GM19351 (cell line): ENCODE measurements around the gene SPTB.
A peak's percentile ranks its signal among the peaks of the same experiment; 100 is the strongest.

Experiments
- ATAC-seq: cut with Tn5 transposase; IDR thresholded peaks from one replicate; pipeline ENCODE4 v1.9.1; 2021; ENCODE audit warnings: mild to moderate bottlenecking, moderate library complexity; ENCODE audit not compliant: unreplicated experiment

SPTB gene

DNA sequence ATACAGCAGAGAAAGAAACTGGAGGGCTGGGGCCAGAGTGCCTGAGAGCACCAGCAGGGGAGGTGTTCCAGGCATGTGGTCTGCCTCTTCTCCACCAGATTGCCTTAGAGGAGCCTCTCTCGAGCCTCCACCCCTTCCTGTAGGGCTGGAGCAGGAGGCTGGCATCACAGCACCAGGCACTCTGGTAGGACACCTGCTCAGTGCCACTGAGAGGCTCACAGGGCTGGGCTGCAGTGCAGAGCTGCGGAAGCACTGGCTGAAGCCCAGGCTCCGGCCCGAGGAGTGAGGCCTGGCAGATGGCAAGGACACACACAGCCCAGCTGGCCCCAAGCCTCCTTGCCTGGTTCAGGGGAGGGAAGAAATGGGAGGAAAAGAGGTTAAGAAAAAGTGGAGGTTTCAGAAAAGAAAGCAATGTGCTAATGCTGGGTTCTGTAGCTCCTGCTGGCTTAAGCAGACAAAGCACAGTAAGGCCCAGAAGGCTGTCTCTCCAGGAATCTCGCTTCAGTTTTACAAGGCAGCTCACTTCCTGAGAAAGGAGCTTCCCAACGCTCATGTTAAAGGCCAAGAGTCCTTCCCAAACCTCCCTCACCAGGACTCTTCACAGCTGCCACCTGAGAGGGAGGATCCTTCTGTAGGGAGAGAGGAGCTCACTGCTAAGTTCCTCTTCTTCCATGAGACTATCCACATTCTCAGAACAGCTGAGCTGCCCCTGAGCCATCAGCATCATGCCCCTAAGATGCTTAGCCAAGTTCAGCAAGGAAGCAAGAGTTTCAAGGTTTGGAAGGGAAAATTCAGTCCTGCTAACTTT is 23.8 kb downstream of the SPTB start:
- no peak for ATAC-seq

DNA sequence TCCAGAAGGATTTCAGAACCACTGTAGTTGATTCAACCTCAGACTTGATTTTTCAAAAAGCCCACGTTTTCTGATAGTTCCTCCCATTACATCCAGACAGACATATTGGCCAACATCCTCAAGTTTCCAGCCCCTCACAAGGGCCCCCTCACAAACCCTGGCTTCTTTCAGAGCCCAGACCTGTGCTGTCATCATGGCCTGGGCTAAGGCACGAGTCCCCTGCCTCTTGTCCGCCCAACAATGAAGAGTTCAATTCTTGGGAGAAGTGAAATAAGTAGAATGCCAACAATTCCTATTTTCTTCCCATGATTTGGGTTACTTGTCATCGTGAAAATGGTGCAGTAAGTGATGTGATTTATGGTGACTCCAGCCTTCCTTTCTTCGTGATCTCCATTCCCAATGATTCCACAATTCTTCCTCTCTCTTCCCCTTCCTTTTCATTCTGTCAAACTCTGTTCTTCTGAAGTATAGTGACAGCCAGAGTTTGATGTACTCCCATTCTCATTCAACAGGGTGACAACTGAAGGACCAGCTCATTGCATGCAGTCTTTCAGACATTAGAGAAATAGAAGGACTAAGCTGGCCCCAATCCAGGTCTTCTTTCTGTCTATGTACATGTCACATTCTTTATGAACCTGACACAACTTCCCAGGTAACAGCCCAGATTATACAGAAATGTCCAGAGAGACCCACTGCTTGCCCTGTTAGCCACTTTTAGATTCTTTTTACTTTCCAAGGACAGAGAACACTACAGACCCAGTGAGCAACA is 29.2 kb downstream of the SPTB start:
- no peak for ATAC-seq

DNA sequence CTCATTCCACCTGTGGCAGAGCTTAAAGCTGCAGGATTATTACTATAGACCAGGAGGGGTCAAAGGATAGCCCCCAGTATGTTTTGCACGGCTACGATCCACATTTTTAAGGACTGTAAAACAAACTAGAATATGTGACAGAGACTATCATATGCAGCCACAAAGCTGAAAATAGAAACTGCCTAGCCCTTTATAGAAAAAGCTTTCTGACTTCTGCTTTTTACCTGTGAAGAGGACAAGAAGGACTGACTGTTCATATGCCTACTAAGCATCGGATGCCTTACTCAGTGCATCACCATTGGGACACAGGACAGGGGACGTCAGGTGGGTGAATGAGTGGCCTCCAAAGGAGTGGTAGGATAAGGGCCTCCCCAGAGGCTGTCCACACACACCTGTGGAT is 29.8 kb downstream of the SPTB start:
- ATAC-seq, result peak; percentile 76

DNA sequence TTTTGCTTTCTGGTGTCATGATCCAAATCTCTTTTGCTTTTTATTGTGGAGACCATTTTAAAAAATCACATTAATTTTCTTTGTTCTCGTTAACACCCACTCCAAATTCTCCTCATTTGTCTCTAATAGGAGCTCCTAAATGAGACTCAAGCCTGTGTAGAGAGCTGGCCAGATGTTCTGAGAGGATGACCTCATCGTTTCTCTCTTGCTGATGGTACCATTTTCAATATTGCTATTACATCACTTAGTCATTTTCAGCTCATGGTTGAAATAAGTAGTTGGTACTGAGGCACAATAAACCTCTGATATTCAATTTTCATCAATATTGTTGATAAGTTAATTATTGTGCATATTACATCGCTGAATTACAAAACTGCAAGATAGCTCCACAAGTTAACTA is 31.5 kb downstream of the SPTB start:
- peak; percentile 38 for ATAC-seq

DNA sequence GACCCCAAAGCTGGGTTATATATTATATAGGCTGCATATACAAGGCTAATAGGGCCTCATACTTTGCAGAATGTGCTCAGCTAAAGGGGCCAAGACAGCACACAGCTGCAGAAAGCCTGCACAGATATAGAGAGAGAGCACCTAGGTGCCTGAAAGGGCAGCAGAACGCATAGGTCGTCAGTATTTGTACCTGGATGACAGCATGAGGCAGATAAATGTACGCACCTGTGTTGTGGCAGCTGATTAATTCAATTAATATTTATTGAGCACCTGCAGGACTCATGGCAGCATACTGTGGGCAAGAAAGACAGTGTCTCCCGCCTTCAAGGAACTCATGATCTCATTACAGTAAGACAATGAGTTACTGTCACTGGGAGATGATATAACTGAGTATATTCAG is 33.4 kb downstream of the SPTB start:
- no peak for ATAC-seq

DNA sequence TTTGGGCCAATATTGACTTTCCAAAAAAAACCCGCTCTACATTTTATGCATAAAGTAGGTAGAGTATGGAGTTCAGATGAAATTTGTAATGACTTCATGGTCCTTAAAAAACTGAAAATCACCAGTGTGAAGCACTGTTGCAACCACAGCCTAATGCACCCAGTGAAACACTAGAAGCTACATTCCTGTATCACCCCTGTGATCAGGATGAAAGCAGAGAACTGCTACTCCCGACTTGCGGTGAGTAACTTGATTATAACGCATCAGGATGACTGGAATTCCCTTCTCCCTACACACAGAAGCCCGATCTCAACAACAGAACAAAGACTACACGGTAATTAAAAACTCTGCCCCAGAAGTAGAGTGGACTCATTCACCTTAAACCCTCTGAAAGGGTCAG is 33.8 kb downstream of the SPTB start:
- no peak for ATAC-seq

DNA sequence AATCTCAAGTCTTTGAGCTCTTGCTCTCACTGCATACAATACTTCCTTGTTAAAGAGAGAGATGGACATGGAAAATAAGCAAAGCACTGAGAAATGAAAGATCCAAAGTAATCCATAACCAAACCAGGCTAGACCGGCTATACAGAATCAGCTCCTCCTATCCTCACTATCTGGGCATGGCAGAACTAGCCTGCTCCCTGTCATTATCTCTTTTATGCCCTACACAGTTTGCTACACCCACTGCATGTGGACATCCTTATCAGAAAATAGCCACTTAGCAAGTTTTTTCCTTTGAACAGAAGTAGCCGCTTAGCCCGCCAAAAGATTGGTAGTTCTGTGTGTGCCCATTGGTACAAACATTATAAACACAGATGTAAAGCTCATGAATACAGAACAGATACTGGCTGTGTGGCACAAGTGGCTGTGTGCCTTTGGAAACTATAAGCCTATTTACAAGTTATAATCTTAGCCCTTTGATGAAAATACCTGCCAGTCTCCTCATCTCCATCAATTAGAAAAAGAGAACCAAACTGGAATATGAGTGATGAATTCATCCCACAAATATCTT is 34.7 kb downstream of the SPTB start:
- no peak for ATAC-seq

DNA sequence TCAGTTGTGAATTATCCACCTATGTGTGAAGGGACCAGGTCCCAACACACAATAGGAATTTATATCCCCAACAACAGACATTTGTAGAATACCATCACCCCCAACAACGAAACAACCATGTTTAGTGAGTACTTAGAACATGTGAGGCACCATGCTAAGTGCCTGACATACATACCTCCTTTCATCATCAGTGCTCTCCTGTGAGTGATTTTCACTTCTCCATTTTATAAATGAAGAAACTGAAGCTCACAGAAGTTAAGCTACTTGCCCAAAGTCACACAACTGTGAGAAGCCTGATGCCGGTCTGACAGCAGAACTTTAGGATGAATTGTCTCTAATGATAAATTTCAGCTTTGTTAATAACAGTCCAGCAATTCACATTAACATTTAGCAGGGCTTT is 35.4 kb downstream of the SPTB start:
- ATAC-seq, result peak; percentile 93

DNA sequence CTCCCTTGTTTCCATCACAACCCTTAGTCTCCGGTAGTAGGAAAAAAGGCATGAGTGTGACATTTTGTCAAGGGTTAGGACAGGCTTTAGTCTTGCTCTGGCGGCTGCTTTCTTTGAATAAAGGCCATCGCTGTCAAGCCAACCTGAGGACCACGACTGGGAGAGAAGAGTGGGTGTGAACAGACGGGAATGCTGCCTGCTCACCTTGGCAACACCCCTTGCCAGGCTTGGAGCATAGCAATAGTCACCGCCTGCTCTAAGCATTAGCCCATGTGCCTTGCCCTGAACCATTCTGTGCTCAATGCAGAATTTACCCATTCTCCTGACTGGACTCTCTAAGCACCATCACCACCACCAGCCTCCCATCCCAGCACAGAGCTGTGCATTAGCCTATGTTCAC is 36.2 kb downstream of the SPTB start:
- no peak for ATAC-seq

DNA sequence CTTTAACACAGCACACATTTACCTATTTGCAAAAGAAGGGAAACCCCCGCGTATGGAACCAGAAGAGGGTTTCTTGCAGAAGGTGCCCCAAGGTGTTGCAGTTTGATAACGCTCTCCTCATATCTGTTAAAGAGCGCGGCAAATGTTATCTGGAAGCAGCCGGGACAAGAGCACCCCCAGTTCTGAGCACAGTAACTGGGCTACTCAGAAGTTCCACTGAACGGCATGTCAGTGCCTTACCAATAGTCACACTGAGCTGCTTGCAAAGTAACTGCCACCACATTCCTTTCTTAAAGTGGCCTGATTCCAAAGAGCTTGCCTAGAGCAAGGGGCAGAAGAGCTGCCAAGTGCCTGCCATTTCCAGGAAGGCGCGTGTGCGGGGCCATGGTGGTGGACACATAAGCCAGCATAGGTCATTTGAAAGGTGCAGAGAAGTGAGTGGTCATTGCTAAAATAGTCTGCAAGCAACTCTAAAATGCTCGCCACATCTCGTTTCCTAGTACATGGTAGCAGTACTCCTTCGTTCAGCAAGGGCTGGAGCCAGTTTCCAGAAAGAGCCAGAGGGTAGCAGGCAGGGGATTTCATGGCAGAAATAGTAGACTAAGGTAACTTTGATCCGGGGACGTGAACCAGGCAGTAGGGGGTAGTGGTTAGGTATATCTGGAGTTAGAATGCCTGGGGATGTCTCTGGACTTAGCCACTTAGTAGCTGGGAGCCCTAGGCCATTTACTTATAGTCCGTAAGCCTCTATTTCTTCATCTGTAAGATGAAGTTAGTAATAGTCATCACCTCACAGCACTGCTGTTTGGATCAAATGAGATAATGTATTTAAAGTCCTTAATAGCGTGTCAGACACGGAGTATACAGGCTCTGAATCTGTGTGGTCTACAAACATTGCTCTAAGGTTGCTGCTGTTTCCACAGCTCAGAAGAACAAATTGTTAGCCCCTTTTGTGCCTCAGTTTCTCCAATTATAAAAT is 37.6 kb downstream of the SPTB start:
- no peak for ATAC-seq

DNA sequence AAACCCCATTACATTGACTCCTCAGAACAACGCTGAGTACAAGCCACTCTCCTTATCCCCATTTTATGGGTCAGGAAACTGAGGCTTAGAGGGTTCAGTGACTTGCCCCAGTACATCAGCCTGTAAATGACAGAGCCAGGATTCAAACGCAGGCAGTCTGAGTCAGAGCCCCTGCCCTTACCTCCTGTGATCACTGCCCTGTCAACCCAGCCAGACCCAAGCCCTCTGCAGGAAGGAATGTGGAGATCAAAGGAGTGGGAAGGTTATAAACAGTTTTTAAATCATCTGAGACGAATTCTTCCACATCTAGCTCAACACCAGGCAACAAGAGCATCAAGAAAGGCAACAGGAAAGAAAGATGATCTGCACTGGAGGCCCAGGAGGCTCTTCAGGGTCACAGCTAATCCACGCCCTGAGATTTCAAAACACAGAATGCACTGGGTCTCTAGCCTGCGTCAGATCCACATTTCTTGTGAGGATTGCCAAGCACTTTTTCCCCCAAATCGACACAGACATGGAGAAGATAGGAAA is 38.5 kb downstream of the SPTB start:
- no peak for ATAC-seq

DNA sequence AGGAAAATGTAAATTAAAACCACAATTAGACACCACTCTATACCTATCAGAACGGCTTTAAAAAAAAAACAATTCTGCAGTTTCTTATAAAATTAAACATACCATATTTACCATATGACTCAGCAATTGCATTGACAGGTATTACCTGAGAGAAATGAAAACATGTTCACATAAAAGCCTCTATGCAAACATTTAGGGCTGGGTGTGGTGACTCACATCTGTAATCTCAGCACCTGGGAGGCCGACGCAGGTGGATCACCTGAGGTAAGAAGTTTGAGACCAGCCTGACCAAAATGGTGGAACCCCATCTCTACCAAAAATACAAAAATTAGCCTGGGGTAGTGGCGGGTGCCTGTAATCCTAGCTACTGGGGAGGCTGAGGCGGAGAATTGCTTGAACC is 41.1 kb downstream of the SPTB start:
- no peak for ATAC-seq

DNA sequence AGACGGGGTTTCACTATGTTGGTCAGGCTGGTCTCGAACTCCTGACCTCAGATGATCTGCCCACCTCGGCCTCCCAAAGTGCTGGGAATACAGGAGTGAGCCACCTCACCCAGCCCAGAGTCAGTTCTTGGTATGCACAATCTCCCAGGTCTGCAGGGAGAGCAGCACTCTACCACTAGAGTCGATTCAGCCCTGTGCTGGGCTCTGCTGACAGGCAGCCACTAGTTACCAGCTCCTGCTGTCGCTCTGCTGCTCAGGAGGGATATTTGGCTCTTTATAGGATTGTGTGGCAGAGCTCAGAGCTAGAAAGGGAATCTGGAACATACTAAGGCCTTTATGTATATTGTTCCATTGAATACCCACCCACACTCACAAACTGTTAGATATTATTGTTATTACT is 44.3 kb downstream of the SPTB start:
- no peak for ATAC-seq

DNA sequence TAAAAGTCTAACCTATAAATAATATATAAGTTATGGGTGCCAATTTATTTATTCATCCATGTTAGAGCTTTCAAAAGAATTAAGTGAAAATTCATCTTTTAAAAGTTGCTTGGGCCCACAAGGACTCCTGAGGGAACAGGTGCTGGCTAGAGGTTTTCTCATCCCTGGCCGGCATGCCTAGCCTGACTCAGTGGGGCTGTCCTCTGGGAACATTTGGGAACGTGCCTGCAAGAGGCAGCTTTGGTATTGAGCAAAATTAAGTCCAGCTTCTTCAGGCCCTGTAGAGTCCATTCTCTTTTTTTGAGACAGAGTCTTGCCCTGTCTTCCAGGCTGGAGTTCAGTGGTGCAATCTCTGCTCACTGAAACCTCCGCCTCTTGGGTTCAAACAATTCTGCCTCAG is 44.7 kb downstream of the SPTB start:
- ATAC-seq, result no peak

DNA sequence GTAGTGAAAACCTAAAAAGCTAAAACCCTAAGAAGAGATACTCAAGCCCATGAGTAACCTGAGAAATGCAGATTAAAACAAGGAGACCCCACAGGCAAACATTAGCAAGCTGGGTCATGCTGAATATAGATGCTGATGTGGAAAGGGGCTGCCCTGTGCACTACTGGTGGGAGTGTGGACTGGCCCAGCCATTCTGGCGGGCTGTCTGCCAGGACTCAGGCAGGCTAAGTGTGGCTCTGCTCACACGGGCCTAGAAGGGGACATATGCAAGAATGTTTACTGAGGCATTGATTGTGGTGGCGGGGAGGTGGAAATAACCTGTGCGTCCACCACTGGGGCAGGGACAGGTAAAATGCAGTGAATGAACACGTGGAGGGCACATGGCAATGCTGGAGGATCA is 48.3 kb downstream of the SPTB start:
- no peak for ATAC-seq

DNA sequence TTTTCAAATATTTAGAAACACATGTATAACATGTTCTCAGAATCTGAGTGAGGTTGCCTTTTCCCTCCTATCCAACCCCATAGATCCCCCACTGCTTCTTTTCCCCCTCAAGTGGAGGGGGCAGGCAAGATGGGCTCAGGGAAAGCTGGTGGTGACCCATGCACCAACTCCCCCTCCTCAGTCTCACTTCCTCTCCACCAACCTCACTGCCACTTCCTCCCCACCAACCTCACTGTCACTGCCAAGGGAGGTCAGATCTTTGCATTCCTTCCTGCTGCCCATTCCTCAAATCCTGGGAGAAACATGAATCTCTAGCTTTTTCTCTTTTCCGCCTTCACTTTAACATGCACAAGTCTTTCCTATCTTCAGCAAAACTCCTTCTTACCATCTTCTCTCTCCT is 48.7 kb downstream of the SPTB start:
- no peak for ATAC-seq

DNA sequence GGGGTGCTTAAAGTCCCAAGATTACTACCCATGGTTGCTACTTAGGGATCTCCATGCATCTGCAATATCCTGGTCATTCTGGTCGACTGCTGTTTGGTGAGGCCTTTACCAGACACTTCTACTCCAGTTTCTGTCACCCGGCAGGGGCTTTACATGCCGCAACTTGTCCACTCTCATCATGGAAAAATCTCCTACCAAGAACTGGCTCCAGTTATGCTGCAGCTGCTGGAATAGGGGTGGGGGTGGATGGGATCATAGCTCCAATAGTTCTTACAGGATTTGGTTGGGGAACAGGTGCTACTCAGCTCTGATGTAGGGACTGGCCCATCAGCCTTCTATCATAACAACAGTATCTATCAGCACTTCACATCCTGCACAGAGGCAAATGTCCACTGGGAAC is 51.6 kb downstream of the SPTB start:
- no peak for ATAC-seq

DNA sequence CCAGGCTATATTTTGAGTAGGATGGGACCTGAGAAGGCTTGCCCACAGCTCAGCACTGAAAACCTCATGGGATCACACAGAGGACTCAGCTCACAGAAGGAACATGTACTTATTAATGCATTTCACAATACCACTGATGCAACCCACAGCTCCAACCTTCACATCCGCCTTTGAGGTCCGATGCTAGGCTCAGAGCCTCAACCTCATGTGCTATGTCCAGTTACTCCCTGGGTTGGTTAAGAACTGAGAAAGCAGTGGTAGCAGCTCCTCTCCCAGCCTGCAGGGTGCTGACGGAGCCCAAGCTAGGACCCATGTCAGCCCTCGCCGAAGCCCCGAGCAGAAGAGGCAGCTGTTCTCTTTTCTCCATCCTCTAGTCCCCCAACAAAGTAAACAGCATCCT is 52.9 kb downstream of the SPTB start:
- no peak for ATAC-seq

DNA sequence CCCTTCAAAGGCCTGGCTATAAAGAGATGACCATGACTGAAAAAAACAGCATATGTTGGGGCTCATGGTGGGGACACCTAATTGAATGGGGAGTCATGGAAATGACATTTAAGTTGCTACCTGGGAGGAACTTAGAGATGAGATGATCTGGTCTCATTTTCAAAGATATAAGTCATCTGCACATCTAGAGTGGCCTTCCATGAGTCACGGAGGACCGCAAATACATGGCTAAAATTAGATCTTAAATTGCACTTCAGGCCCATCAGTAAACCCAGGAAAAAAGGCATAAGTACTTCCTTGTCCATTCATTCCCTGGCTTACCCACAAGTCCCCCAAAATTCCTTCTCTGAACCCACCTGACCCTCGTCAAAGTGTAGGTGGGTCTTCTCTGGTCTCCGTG is 53.4 kb downstream of the SPTB start:
- no peak for ATAC-seq

DNA sequence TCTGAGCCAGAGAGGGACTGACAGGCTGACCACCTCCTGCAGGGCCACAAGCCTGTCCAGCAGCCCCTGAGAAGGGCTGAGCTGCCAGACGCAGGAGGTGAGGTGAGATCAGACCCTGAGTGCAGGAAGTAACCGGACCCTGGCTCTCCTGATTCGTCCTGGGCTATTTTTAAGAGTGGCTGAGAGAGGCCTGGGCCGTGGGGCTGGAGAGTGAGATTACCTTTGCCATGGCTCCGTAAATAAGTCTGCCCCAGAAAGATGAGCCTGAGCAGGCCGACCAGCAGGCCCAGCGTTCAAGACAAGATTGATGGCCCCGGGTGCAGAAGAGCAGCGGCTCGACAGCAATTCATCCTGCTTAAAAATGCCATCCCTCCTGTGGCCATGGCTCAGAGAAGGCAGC is 54.2 kb downstream of the SPTB start:
- ATAC-seq, result no peak

DNA sequence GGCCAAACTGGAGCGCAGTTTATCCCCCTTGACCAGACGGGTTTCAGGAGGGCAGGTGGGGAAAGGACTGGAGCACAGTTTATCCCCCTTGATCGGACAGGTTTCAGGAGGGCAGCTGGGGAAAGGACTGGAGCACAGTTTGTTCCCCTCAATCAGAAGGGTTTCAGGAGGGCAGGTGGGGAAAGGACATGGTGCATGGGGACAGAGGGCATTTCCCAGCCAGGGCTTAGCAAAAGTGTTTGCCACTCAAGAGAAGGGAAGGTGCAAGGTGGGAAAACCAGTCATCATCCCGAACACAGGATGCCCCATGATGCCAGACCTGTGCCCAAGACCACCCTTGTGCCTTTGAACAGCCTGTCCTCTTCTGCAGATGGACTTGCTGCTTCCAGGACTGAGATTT is 54.7 kb downstream of the SPTB start:
- ATAC-seq, result no peak
